ENCODE results near the gene GGTLC2.
"Not testable (repeated sequence)": the region's sequence is repeated elsewhere in the genome, so short reads cannot be mapped to it uniquely, and the experiment has no call there.

The GGTLC2 gene

GRCh38 chr22:22644314-22644713, at the start of gene GGTLC2:
TSS of gene GGTLC2 (plus strand) at chr22:22644614. CDS start at chr22:22646346, 1,732 bp downstream.
- not testable (repeated sequence) for H3K9ac ChIP-seq (ENCODE audit: low read length); H3K36me3 ChIP-seq (ENCODE audit: control insufficient read depth, insufficient read depth, low read length); H3K4me3 ChIP-seq (ENCODE audit: low read length); H3K9me3 ChIP-seq (ENCODE audit: control insufficient read depth, low read length); H3K4me1 ChIP-seq (ENCODE audit: control insufficient read depth, insufficient read depth, low read length); H3K27me3 ChIP-seq (ENCODE audit: control insufficient read depth, insufficient read depth, low read length)

- H3K27me3 ChIP-seq (ENCODE audit: control insufficient read depth, insufficient read depth, low read length), result no peaks in the 10 kb centered on the region
- H3K4me1 ChIP-seq (ENCODE audit: control insufficient read depth, insufficient read depth, low read length), result no peaks in the 10 kb centered on the region
- no peak overlapping the region for H3K4me3 ChIP-seq (ENCODE audit: low read length)
- no peaks in the 10 kb centered on the region for H3K9me3 ChIP-seq (ENCODE audit: control insufficient read depth, low read length)
- H3K36me3 ChIP-seq (ENCODE audit: control insufficient read depth, insufficient read depth, low read length), result no peaks in the 10 kb centered on the region
- no peak overlapping the region for H3K9ac ChIP-seq (ENCODE audit: low read length)
These were observed 49.2 kb upstream of the GGTLC2 start for GRCh38 chr22:22595001-22595835.

DNA sequence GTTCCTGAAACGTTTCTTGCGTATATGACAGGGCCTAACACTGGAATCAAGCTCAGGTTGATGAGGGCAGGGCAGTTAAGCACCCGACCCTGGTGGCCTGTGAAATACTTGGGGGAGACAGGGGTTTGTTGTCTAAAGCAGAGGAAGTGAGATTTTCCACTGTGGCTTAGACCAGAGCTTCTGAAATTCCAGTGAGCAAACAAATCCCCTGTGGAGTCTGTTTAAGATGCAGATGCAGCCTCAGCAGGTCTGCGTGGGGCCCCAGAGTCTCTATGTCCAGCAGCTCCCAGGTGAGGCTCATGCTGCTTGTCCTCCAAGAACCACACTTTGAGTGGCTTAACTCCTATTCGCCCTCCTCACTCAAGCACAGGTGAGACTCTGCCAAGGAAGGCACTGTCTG, 46.3 kb upstream of the GGTLC2 start:
- H3K9me3 ChIP-seq (ENCODE audit: control insufficient read depth, low read length), result no peaks in the 10 kb centered on the region
- H3K4me3 ChIP-seq (ENCODE audit: low read length), result no peak overlapping the region
- no peak overlapping the region for H3K9ac ChIP-seq (ENCODE audit: low read length)
- no peaks in the 10 kb centered on the region for H3K27me3 ChIP-seq (ENCODE audit: control insufficient read depth, insufficient read depth, low read length)
- no peaks in the 10 kb centered on the region for H3K4me1 ChIP-seq (ENCODE audit: control insufficient read depth, insufficient read depth, low read length)
- no peaks in the 10 kb centered on the region for H3K36me3 ChIP-seq (ENCODE audit: control insufficient read depth, insufficient read depth, low read length)

GRCh38 chr22:22599248-22599647, 45.2 kb upstream of the GGTLC2 start:
- Histone ChIP-seq H3K9ac (ENCODE audit: low read length) (no peak overlapping the region), H3K4me3 (ENCODE audit: low read length) (no peak overlapping the region), H3K27me3 (ENCODE audit: control insufficient read depth, insufficient read depth, low read length) (no peaks in the 10 kb centered on the region), H3K36me3 (ENCODE audit: control insufficient read depth, insufficient read depth, low read length) (no peaks in the 10 kb centered on the region), H3K9me3 (ENCODE audit: control insufficient read depth, low read length) (no peaks in the 10 kb centered on the region), H3K4me1 (ENCODE audit: control insufficient read depth, insufficient read depth, low read length) (no peaks in the 10 kb centered on the region)

DNA sequence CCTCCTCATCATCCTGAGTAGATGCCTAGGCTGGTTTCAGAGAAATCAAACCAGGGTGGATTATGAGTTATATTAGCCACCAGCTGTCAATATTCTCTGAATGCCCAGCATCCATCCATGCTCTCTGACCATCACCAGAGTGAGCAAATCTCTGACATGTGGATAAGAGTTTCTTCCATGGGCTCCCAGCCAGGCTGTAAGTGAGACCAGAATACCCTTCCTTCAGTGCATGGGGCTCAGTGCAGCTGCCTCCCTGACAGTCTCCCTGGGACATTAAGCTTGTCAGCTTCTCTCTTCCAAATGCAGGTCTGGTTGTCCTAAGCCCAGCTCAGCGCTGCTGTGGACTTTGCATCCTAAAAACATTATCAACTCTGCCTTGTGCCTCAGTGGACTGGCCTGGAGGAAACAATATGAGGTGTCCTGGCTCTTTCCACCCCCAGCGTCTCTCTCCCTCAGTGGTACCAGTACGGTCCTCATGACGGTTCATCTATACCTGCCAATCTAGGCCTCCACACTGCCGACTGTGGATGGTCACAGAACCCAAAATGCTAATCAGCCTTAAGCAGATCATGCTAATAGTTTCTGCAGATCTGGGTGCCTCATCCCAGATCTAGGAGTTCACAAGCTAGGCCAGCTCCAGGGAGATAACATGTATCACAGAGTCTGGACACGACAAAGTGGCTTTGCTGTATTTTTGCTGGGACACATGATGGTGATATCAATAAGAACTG, 43.7 kb upstream of the GGTLC2 start:
- Histone ChIP-seq H3K4me1 (ENCODE audit: control insufficient read depth, insufficient read depth, low read length) (no peaks in the 10 kb centered on the region), H3K9me3 (ENCODE audit: control insufficient read depth, low read length) (no peaks in the 10 kb centered on the region), H3K27me3 (ENCODE audit: control insufficient read depth, insufficient read depth, low read length) (no peaks in the 10 kb centered on the region), H3K36me3 (ENCODE audit: control insufficient read depth, insufficient read depth, low read length) (no peaks in the 10 kb centered on the region), H3K4me3 (ENCODE audit: low read length) (no peak overlapping the region), H3K9ac (ENCODE audit: low read length) (no peak overlapping the region)

DNA sequence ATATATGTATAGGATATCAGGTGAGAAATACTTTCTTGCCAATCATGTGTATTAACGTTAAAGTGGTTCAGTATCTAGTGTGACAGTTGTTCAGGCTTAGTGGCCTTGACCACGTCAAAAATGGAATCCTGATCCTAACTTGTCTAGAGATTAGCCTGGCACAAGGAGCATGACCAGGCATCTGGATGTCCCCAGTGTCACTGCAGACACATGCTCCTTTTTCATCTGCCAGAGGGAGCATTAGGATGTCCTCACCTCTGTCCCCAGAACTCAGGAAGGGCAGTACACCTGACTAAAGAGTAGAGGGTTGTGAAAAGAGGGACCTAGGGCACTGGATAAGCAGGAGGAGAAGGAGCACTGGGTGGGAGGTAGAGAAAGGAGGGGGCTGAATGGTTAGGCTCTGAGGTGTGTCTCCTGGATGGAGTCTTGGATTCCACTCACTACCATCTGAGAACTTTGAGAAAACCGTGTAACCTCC, 40.9 kb upstream of the GGTLC2 start:
- H3K36me3 ChIP-seq (ENCODE audit: control insufficient read depth, insufficient read depth, low read length), result no peaks in the 10 kb centered on the region
- no peaks in the 10 kb centered on the region for H3K27me3 ChIP-seq (ENCODE audit: control insufficient read depth, insufficient read depth, low read length)
- no peaks in the 10 kb centered on the region for H3K4me1 ChIP-seq (ENCODE audit: control insufficient read depth, insufficient read depth, low read length)
- no peaks in the 10 kb centered on the region for H3K9me3 ChIP-seq (ENCODE audit: control insufficient read depth, low read length)
- H3K9ac ChIP-seq (ENCODE audit: low read length), result no peak overlapping the region
- H3K4me3 ChIP-seq (ENCODE audit: low read length), result no peak overlapping the region

DNA sequence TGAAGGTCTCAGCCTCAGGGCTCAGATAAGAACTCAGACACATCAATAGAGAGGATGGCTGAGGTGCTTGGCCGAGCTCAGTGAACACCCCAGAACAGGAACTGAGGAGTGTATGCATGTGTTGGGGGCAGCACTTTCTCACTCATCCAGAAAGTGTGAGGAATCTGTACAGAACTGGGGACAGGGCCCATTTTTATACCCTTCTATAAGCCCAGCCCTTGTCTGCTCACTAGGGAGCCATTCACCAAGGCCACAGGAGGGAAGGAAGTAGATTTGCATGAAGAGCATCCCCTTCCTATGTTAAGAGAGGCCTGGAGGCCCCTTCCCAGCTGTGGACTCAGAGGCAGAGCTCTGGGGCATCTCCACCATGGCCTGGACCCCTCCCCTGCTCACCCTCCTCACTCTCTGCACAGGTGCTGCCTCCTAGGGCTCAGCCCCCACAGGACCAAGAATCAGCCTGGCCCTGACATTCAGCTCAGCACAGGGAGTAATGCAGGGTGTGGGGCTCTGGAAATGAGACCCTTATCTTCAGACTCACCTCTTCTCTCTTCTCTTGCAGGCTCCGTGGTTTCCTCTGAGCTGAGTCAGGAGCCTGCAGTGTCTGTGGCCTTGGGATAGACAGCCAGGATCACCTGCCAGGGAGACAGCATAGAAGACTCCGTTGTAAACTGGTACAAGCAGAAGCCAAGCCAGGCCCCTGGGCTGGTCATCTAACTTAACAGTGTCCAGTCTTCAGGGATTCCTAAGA, 39.9 kb upstream of the GGTLC2 start:
- Histone ChIP-seq H3K9ac (ENCODE audit: low read length) (no peak overlapping the region), H3K27me3 (ENCODE audit: control insufficient read depth, insufficient read depth, low read length) (no peaks in the 10 kb centered on the region), H3K9me3 (ENCODE audit: control insufficient read depth, low read length) (no peaks in the 10 kb centered on the region), H3K36me3 (ENCODE audit: control insufficient read depth, insufficient read depth, low read length) (no peaks in the 10 kb centered on the region), H3K4me1 (ENCODE audit: control insufficient read depth, insufficient read depth, low read length) (no peaks in the 10 kb centered on the region), H3K4me3 (ENCODE audit: low read length) (no peak overlapping the region)

DNA sequence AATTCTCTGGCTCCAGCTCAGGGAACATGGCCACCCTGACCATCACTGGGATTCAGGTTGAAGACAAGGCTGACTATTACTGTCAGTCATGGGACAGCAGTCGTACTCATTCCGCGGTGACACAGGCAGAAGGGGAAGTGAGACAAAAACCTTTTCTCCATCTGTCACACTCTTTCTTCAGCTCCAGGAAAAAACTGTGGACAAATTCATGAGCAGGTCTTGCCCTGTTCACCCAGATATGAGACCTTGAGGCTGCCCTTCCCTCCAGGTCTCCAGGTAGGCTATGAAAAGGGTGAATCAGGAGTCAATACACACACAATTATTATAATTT, 39.4 kb upstream of the GGTLC2 start:
- H3K9ac ChIP-seq (ENCODE audit: low read length), result no peak overlapping the region
- H3K9me3 ChIP-seq (ENCODE audit: control insufficient read depth, low read length), result no peaks in the 10 kb centered on the region
- H3K4me3 ChIP-seq (ENCODE audit: low read length), result no peak overlapping the region
- no peaks in the 10 kb centered on the region for H3K36me3 ChIP-seq (ENCODE audit: control insufficient read depth, insufficient read depth, low read length)
- no peaks in the 10 kb centered on the region for H3K27me3 ChIP-seq (ENCODE audit: control insufficient read depth, insufficient read depth, low read length)
- no peaks in the 10 kb centered on the region for H3K4me1 ChIP-seq (ENCODE audit: control insufficient read depth, insufficient read depth, low read length)

DNA sequence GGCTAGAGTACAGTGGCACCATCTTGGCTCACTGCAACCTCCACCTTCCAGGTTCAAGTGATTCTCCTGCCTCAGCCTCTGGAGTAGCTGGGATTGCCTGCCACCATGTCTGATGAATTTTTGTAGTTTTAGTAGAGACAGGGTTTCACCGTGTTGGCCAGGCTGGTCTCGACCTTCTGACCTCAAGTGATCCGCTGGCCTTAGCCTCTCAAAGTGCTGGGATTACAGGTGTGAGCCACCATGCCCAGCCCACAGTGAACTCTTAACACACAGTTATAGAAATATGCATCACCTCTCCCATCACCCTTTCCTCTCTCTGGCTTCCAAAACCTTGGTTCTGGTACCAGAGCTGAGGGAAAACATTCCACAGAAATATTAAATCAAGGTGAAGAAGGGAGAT, 36.4 kb upstream of the GGTLC2 start:
- H3K9ac ChIP-seq (ENCODE audit: low read length); H3K36me3 ChIP-seq (ENCODE audit: control insufficient read depth, insufficient read depth, low read length): not testable (repeated sequence)

GRCh38 chr22:22609291-22609690, 35.1 kb upstream of the GGTLC2 start:
- Histone ChIP-seq H3K9me3 (ENCODE audit: control insufficient read depth, low read length) (no peaks in the 10 kb centered on the region), H3K4me3 (ENCODE audit: low read length) (no peak overlapping the region), H3K9ac (ENCODE audit: low read length) (no peak overlapping the region), H3K27me3 (ENCODE audit: control insufficient read depth, insufficient read depth, low read length) (no peaks in the 10 kb centered on the region), H3K36me3 (ENCODE audit: control insufficient read depth, insufficient read depth, low read length) (no peaks in the 10 kb centered on the region), H3K4me1 (ENCODE audit: control insufficient read depth, insufficient read depth, low read length) (no peaks in the 10 kb centered on the region)

More for the DNA sequence above, 36.4 kb upstream of the GGTLC2 start:
- H3K27me3 ChIP-seq (ENCODE audit: control insufficient read depth, insufficient read depth, low read length); H3K4me3 ChIP-seq (ENCODE audit: low read length); H3K4me1 ChIP-seq (ENCODE audit: control insufficient read depth, insufficient read depth, low read length); H3K9me3 ChIP-seq (ENCODE audit: control insufficient read depth, low read length): not testable (repeated sequence)

DNA sequence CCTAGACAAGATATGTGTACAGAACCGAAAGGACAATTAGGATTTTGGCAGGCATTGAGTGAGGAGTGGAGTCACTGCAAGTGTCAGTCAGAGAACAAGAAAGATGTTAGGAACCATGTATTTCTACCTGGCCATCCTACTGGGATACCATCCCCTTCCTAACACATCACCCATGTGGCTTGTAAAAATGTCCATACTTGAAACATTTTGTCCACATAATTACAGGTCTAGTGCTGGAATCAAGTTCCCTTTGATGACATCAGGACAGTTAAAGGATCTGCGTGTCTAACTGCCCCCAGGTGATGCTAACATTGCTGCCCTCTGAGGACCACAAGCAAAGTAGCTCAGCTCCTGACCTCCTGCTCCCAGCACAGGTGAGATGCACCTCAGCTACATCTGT, 31.9 kb upstream of the GGTLC2 start:
- H3K9ac ChIP-seq (ENCODE audit: low read length), result no peak overlapping the region
- no peaks in the 10 kb centered on the region for H3K36me3 ChIP-seq (ENCODE audit: control insufficient read depth, insufficient read depth, low read length)
- no peak overlapping the region for H3K4me3 ChIP-seq (ENCODE audit: low read length)
- H3K4me1 ChIP-seq (ENCODE audit: control insufficient read depth, insufficient read depth, low read length), result peaks cover 6% of the 10 kb centered on the region
- H3K9me3 ChIP-seq (ENCODE audit: control insufficient read depth, low read length), result no peaks in the 10 kb centered on the region
- peaks cover 3% of the 10 kb centered on the region for H3K27me3 ChIP-seq (ENCODE audit: control insufficient read depth, insufficient read depth, low read length)

- H3K9ac ChIP-seq (ENCODE audit: low read length), result no peak overlapping the region
- H3K4me3 ChIP-seq (ENCODE audit: low read length), result no peak overlapping the region
- H3K27me3 ChIP-seq (ENCODE audit: control insufficient read depth, insufficient read depth, low read length), result peaks cover 3% of the 10 kb centered on the region
- H3K9me3 ChIP-seq (ENCODE audit: control insufficient read depth, low read length), result no peaks in the 10 kb centered on the region
- H3K4me1 ChIP-seq (ENCODE audit: control insufficient read depth, insufficient read depth, low read length), result peaks cover 6% of the 10 kb centered on the region
- no peaks in the 10 kb centered on the region for H3K36me3 ChIP-seq (ENCODE audit: control insufficient read depth, insufficient read depth, low read length)
These were observed 30.3 kb upstream of the GGTLC2 start for GRCh38 chr22:22614065-22614464.

Measured in mucosa of stomach (tissue), 1 donor.